Posterior cingulate gyrus (tissue), 11 donors: ENCODE results near the gene KIAA1958.
"Not testable (repeated sequence)": the region's sequence is repeated elsewhere in the genome, so short reads cannot be mapped to it uniquely, and the experiment has no call there.

Source experiments
- DNase-seq, 10 donors: peaks; one replicate each; pipeline versions ENCODE4 v3.0.0 to v3.0.0-alpha.2; 2020 to 2021; ENCODE audit warnings: mixed read lengths in 3 of 10
- intact Hi-C: fragments of 100-400 bp; cut with DNase I; formaldehyde crosslinking; loops from one replicate; pipeline ENCODE4 v1.15.1; 2023

KIAA1958 gene

GRCh38 chr9:112582371-112583262 lies 96.0 kb downstream of the KIAA1958 start:
- intact Hi-C loops, result no loop called here
- no peak for DNase-seq

GRCh38 chr9:112586599-112587155 lies 100.0 kb downstream of the KIAA1958 start:
- intact Hi-C loops, result no loop called here
- no peak for DNase-seq

GRCh38 chr9:112591875-112592274 lies 105.2 kb downstream of the KIAA1958 start:
- intact Hi-C loops, DNase-seq: not testable (repeated sequence)

- intact Hi-C loops, result no loop called here
Measured at GRCh38 chr9:112599732-112600131, 113.1 kb downstream of the KIAA1958 start.

GRCh38 chr9:112601636-112602035 lies 115.0 kb downstream of the KIAA1958 start:
- intact Hi-C loops, result no loop called here
- DNase-seq, result no peak

More at GRCh38 chr9:112599732-112600131, 113.1 kb downstream of the KIAA1958 start:
- no peak for DNase-seq

- intact Hi-C loops, result no loop called here
- DNase-seq, result no peak
Measured at GRCh38 chr9:112604790-112605189, 118.2 kb downstream of the KIAA1958 start.

GRCh38 chr9:112605518-112605917 lies 118.9 kb downstream of the KIAA1958 start:
- no peak for DNase-seq
- intact Hi-C loops, result no loop called here

- no peak for DNase-seq
- intact Hi-C loops, result no loop called here
Measured at GRCh38 chr9:112605963-112606699, 119.5 kb downstream of the KIAA1958 start.

GRCh38 chr9:112608851-112609250 lies 122.2 kb downstream of the KIAA1958 start:
- intact Hi-C loops, result no loop called here
- DNase-seq, result no peak

GRCh38 chr9:112615584-112616266 lies 129.1 kb downstream of the KIAA1958 start:
- intact Hi-C loops, result no loop called here

GRCh38 chr9:112617371-112617770 lies 130.7 kb downstream of the KIAA1958 start:
- intact Hi-C loops, result no loop called here
- DNase-seq, result no peak

More at GRCh38 chr9:112615584-112616266, 129.1 kb downstream of the KIAA1958 start:
- no peak for DNase-seq

- peak in 2 of 10 donors; percentile 59 to 74 for DNase-seq
- intact Hi-C loops, result no loop called here
Measured at GRCh38 chr9:112618385-112619009, 131.9 kb downstream of the KIAA1958 start.

- intact Hi-C loops, result no loop called here
- no peak for DNase-seq
Measured at GRCh38 chr9:112620388-112620787, 133.8 kb downstream of the KIAA1958 start.

GRCh38 chr9:112621018-112621655 lies 134.5 kb downstream of the KIAA1958 start:
- intact Hi-C loops, result no loop called here
- no peak for DNase-seq

GRCh38 chr9:112623198-112623597 lies 136.6 kb downstream of the KIAA1958 start:
- no peak for DNase-seq
- intact Hi-C loops, result no loop called here

GRCh38 chr9:112624711-112625707 lies 138.4 kb downstream of the KIAA1958 start:
- intact Hi-C loops, result no loop called here
- DNase-seq, result no peak

GRCh38 chr9:112629671-112630485 lies 143.3 kb downstream of the KIAA1958 start:
- DNase-seq, result no peak
- intact Hi-C loops, result no loop called here
